Hematopoietic multipotent progenitor cell treated with erythropoietin and hydrocortisone succinate and interleukin-3 and kit ligand, for 6 days (in vitro differentiated cells): ENCODE measurements around the gene KLRC4.
A peak's percentile ranks its signal among the peaks of the same experiment; 100 is the strongest.

Experiments used
- DNase-seq: peaks from one replicate; pipeline ENCODE4 v3.0.0-alpha.2; 2015

The KLRC4 gene

DNA sequence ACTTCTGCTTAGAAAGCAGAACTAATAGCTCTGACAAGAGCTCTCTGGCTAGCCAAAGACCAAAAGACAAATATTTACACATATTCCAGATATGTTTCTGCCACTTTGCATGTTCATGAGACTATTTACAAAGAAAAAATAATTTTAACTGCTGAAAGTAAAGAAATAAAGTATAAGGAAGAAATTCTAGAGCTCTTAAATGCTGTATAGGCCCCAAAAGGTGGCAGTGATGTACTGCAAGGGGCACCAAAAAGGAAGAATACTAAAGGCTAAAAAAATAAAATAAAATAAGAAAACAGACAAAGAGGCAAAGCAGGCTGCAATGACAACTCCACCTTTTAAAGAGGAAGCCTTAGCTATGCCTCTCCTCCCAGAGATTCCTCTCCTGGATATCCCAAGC is 42.7 kb downstream of the KLRC4 start:
- DNase-seq: peak; percentile 66

DNA sequence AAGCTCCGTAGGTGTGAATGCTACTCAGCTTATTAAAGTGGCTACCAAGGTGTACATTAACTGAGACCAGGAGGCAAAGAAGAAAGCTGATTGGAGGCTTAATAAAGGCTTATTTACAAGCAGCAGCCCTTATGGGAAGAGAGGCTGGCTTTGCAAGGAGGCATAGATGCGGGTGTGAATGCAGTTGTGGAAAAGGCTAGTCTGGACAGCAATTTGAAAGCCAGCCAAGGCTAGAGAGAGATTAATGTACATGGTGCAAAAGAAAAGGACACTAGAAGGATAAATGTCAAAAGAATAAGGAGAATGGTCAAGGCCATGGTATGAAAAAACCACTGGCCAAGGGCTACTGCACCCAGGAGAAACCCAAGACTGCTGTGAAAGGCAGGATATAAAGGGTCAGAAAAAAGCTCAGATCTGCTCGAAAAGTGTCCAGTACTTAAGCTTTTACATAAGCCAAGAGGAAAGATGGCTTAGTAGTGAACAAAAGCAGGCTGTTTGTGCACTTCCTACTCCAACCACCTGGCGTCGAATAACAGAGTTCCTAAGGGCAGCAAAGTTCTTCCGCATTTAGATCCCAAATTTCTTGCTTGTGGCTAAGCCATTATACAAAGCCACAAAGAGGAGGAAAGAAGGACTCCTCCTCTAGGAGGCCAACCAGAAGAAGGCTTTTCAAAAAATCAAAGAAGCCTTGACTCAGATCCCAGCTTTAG is 43.7 kb downstream of the KLRC4 start:
- peak; percentile 59 for DNase-seq

DNA sequence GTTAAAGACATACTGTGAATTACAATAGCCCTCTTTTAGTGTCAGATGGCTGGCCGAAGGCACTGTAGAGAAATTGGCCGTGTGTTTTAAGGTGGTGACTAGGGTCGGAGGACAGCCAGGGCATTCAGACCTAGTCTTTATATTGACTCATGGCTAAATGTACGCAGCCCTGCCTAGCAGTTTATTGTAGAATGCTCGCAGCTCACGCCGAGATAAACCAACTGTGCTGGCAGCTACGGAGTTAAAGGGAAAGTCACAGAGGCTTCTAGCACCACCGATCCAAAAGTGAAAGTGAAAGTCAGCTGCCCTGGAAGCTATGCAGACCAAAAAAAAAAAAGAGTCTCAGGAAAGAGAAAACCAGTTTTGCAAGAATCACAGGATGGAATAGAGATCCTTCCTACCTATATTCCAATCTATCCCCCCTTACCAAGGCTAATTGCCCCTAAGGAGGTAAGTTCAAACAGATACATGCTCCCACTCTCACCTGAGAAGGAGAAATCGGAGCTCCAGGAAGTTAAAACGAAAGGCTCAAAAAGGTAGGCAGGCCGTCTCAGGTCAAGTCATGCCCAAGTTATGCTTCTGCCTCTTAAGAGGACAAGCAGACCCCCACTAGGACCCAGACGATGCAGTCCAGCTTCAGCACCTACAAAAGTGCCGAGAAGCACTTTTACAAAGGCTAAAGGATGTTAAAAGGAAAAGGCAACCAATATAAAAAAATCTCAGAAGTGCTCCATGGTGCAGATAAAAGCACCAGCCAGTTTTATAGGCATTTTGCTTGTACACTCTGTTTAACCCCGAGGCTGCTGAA is 44.5 kb downstream of the KLRC4 start:
- DNase-seq: peak; percentile 94

DNA sequence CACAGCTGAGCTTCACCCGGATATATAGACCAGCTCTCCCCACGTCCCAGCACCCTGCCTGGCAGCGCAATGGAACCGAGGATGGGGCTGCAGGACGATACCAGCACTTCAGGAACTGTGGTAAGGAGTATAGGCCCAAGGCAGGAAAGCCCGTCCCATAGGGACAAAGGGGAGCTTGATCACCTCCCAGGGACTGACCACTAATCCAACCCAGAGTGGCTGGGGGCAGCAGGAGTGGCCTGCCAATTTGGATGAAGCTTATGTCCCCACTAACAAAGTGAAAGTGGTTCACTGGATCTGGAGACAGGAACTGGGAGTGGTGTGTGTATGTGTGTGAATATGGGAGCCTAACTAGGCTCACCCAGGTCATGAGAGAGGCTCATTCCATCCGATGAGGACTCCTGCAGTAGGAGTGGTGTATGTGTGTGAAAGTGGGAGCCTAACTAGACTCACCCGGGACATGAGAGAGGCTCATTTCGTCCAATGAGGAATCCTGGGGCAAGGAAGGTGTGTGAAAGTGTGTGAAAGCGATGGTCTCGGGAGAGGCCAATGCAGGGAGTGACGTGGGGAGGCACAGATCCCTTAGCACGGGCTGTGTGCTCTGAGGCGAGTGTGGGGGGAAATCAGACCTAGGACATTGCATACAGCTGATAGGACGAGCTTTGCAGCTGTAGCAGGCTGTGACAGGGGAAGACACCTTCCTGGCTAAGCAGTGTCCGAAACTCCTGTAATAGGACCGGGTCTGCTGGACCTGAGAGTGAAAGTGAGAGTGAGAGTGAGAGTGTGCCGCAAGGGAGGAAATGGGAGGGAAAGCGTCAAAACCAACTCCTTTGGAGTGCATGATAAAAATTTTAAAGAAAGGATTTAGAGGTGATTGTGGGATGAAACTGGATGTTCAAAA is 45.4 kb downstream of the KLRC4 start:
- peak; percentile 71 for DNase-seq

DNA sequence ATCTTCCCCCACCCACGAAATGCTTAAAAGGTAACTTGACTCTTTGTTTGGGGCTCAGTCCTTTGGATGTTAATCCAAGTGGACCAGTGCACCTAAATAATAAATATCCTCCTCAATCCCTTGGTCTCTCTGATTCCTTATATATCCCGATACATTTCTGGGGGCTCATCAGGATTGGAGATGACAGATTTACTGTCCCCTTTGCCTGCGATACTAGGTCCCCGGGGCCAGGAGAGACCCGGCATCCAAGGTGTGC is 46.0 kb downstream of the KLRC4 start:
- no peak for DNase-seq

DNA sequence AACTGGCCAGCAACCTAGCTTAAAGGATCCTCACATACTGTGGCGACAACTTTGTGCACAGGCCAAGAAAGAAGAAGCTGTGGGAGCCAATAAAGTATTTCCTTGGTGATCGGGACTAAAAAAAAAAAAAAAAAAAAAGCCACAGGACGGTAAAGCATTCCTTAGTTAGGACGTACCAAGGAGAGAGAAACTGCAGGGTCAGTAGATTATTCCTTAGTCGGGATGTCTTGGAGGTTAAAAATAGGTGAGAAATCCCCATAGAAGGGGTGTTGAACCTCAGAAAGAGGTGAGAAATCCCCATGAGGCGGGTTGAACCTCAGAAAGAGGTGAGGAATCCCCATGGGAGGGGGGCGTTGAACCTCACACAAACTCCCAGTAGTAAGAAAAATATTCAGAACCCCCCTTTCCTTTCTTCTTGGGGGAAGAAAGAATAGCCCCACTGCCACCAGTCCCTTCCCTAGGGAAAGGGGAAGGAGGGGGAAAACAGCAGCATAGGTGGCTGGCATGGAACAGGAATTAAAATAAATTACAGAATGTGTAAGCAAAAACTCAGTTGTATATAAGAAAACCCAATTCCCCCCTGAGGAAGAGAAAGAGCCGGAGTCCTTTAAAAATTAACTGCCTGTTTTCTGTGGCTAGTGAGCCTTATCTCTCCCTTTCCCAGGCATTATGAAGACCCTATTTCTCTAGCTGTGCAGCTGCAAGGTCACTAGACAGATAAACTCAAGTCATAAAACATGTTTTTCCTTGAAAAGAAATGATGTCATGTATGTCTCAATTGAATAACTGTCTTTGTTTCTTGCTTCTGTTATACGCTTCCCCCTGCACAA is 46.5 kb downstream of the KLRC4 start:
- peak; percentile 77 for DNase-seq

DNA sequence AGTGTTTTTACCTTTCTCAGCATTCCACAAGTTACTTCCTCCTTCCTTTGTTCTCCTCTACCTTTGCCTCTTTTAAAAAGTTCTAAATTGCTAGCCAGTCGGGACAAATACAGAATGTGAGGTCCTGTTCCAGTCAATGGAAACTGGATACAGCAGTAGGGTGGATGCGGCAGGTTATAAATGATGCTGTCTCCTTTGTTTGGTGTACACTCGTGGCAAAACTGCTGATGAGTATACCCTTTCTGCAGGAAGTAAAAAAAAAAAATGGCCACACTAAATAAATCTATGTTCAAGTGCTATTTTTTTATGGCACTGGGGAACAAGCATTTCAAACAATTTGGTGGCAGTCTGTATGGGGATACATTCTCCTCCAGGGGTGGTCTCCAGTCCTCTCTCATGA is 47.2 kb downstream of the KLRC4 start:
- DNase-seq: peak; percentile 21

DNA sequence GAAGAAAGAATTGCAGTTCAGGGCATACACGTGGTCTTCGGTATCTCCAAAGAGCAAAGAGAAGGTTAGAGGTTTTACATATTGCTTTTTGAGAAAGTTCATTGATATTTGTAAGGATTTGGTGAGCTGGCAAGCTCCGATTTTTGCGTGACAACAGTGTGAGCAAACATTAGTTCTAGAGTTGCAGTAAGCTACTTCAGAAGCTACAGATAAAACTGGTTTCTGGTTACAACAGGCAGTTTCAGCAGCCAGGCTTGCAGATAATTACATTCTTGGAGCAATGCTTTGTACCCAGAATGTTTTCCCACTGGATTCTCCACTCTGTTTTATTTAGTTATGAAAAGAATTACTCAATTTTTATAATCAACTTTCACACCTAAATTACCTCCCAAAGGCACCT is 47.9 kb downstream of the KLRC4 start:
- DNase-seq: peak; percentile 22

DNA sequence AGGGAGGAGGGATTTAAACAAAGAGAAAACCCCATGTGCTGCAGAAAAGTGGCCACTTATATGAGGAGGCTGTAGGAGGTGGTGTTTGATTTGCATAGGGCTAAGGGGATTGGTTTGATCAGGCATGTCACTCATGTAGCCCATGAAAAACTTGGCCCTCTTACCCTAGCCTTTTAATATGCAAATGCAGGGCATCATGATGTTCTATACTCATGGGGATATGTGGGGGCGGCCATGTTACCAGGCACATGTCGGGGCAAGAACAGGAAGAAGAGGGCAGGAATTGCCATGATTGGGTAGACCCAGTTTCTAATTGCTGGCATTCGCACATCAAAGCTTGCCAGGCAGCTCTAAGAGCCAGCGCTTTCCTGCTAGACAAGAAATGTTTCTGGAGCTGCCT is 48.5 kb downstream of the KLRC4 start:
- DNase-seq: peak; percentile 32

DNA sequence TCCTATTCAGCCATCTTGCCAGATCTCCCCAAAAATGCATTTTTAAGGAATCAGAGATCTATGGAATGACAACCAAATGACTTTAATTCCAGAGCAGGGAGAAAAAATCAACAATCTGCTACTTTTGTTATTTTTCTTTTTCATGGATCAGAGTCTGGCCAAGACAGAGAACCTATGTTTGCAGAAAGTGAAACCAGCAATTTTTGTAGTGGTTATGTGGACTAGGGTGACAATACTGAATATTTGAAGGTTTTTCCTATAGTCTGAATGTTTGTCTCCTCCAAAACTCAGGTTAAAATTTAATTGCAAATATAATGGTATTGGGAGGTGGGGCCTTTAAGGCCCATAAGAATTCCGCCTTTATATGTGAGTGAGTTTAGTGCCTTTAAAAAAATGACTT is 50.6 kb downstream of the KLRC4 start:
- DNase-seq: no peak

DNA sequence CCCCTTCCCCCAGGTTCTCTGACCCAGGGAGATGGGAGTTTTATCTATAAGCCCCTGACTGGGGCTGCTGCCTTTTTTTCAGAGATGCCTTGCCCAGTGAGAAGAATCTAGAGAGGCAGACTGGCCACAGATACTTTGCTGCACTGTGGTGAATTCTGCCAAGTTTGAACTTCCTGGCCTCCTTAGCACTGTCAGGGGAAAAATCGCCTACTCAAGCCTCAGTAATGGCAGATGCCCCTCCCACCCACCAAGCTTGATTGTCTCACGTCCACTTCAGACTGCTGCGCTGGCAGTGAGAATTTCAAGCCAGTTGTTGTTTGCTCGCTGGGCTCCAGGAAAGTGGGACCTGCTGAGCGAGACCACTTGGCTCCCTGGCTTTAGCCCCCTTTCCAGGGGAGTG is 51.4 kb downstream of the KLRC4 start:
- DNase-seq: no peak
